GM12872 (cell line): ENCODE measurements around the gene DNAAF9.

Experiments used
- TF ChIP-seq, protein P1 (sequence below): IDR thresholded peaks from 3 replicates; pipeline ENCODE4 v1.5.1; 2011; ENCODE audit warnings: low read depth, mild to moderate bottlenecking, low read length, moderate library complexity; ENCODE audit not compliant: insufficient read depth

The DNAAF9 gene

DNA sequence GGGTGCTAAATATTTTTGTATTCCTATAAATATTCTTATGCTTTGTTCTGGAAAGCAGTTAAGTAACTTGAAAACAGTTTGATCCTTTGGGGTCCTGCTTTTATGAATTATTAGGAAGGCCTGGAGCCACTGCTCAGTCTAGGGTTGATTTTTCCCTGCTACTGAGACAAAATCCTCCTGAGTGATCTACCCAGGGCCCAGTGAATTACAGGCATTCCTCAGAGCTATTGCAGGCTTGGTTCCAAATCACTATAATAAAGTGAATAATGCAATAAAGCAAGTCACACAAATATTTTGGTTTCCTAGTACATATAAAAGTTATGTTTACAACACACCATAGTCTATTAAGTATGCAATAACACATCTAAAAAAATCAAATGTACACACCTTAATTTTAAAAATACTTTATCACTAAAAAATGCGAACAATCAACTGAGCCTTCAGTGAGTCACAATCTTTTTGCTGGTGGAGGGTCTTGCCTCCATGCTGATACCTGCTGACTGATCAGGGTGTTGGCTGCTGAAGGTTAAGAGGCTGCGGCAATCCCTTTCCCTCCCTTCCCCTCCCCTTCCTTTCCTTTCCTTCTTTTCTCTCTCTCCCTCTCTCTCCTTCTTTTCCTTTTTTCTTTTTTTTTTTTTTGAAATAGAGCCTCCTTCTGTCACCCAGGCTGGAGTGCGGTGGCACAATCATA lies 43.0 kb downstream of the DNAAF9 start:
- TF ChIP-seq, protein P1, sequence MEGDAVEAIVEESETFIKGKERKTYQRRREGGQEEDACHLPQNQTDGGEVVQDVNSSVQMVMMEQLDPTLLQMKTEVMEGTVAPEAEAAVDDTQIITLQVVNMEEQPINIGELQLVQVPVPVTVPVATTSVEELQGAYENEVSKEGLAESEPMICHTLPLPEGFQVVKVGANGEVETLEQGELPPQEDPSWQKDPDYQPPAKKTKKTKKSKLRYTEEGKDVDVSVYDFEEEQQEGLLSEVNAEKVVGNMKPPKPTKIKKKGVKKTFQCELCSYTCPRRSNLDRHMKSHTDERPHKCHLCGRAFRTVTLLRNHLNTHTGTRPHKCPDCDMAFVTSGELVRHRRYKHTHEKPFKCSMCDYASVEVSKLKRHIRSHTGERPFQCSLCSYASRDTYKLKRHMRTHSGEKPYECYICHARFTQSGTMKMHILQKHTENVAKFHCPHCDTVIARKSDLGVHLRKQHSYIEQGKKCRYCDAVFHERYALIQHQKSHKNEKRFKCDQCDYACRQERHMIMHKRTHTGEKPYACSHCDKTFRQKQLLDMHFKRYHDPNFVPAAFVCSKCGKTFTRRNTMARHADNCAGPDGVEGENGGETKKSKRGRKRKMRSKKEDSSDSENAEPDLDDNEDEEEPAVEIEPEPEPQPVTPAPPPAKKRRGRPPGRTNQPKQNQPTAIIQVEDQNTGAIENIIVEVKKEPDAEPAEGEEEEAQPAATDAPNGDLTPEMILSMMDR = no peak

DNA sequence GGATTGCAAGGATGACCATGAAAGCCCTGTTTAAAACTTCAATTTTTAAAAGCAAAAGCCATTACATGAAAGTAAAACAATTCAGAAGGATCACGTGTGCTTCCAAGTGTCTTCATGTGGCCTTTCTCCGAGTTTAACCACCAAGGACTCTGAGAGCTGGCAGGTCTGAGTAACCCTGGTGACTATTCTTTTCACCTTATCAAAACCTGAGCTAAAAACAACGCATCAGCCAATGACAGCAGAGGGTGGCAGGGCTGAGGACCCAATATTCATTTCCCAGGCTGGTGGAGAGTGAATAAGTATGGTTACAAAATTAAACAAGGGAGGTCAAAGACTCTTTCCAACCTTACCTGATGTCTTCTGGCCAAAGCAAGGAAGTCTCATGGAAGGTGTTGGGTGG lies 46.7 kb downstream of the DNAAF9 start:
- TF ChIP-seq, protein P1 = no peak

DNA sequence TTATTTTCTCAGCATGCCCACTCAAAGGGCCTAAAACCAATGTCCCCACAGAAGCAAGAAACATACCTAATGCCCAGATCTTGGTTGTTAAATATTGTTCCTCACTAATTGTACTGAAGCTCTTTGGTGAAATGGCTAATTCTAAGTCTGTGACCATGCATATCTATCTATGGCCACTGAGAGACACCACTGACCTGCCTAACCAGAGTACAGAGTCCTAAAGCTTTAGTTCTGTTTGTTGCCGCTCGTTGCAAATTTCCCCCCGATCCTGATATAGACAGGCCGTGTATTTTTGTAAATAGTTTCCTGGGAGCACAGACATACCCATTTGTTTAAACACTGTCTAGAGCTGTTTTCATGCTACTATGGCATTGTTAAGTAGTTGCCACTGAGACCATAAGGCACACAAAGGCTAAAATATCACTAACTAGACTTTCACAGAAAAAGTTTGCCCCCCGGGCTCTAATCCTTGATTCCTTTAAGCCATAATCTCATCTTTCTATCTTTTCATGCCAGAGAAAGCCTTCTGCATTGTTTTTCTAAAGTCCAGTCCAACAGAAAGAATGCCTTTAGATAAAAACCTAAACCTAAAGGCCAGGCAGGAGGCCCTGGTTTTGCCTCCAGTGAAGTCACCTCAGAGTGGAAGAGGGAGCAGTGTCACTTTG lies 48.7 kb downstream of the DNAAF9 start:
- TF ChIP-seq, protein P1 = no peak
